Fibroblast of skin of right quadriceps (primary cell): Measurements from ENCODE around the gene RANGAP1.

Experiments used
- DNase-seq: peaks from one replicate; pipeline ENCODE4 v3.0.0-alpha.2; 2013

The RANGAP1 gene, protein sequence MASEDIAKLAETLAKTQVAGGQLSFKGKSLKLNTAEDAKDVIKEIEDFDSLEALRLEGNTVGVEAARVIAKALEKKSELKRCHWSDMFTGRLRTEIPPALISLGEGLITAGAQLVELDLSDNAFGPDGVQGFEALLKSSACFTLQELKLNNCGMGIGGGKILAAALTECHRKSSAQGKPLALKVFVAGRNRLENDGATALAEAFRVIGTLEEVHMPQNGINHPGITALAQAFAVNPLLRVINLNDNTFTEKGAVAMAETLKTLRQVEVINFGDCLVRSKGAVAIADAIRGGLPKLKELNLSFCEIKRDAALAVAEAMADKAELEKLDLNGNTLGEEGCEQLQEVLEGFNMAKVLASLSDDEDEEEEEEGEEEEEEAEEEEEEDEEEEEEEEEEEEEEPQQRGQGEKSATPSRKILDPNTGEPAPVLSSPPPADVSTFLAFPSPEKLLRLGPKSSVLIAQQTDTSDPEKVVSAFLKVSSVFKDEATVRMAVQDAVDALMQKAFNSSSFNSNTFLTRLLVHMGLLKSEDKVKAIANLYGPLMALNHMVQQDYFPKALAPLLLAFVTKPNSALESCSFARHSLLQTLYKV

DNA sequence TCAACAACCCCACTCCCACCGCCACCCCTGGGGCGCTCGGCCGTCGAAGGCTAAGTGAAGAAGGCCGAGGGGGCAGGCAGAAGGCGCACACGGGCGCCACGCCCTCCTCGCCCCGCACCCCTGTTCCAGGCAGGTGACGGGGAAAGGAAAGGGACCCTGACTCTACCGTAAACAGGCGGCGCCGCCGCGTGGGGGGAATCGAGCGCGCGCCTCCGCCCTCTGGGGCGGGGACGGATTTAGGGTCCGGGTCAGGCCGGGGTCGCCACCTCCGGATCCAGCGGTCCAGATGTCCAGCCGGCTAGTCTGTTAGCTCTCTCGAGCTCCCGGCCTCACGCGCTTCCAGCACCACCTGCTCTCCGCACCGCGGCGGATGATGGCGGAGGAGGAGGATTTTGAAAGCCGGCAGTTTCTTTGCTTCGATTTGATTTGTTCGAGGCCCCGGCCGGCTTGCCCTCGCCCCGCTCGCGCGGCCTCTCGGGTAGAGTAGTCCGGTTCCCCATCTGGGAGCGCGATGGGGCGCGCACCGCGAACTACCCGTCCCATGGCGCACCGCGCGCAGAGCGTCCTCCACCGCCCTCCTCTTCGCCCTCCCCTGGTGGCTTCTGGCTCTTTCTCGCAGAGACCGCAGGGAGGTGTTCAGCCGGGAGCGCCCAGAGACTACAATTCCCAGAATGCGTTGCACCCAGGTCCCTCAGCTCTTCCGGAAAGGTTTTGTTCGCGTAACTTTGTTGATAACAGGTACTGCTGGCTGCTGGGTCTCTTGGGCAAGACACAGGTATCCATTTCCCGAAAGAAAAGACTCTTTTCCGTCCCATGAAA lies at the start of gene RANGAP1:
TSS of gene RANGAP1 (minus strand) at position 368 of the 819 bp plus-strand sequence. CDS start 5,143 bp downstream, outside the sequence.
- peak; percentile 98 for DNase-seq

DNA sequence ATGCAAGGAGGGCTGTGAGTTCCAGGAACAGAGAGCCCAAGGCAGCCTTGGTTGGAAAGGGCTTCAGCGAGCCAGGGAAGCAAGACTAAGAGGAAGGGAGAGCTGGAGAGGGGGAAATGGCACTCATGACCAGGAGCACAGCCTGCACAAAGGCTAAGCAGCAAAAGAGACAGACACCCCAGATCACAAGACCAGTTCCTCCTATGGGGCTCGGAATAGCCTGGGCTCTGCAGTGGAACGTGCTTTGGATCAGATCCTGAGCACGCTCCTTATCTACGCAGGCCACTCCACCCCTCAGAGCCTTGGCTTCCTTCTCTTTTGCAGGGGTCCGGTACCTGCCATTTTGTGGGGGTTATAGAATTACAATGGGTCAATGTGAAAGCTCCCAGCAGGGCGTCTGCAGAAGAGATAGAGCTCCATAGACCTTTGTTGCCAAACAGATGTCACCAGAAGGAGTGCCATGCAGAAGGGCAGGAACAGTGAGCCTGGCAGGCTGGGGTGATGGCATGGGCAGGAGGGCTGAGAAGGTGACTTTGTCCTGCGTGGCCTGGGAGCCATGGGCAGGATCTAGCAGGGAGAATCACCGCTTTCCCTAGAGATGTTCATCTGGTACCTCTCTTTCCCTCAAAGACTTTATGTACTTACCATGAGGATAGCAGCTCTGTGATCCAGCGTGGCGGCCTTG lies 49.1 kb upstream of the RANGAP1 start:
- no peak for DNase-seq

DNA sequence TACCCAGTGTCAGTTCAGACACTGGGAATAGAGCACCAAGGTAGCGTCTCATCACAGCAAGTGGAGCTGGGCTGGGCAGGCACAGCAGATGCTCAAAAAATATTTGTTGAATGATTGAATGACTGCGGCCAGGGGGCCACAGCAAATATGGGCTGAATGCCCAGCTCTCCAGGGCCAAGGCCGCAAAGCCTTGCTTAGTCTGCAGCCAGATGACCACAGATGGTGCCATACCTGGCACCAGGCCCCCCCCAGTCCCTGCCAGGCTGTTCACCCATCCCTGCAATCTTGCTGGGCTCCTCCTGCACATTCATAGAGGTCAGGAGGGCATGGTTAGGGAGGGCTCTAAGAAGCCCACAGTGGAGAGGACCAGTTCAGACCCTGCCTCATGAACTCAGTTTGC lies 48.2 kb upstream of the RANGAP1 start:
- no peak for DNase-seq

DNA sequence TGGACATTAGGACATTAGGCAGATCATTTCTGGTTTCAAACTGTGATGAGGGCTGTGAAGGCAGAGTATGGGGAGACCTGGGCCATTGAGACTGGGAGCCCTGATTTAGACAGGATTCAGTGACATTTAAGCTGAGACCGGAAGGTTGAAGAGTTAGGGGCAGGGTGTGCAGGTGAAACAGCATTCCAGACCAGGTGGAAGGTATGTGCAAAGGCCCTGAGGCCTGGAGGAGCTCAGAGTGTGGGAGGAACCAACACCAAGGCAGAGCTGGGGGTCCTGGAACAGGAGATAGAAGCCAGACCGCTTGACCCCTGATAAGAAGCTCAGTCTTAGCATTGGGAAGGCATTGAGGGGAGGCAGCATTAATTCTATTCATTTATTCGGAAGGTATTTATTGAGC lies 47.8 kb upstream of the RANGAP1 start:
- no peak for DNase-seq

DNA sequence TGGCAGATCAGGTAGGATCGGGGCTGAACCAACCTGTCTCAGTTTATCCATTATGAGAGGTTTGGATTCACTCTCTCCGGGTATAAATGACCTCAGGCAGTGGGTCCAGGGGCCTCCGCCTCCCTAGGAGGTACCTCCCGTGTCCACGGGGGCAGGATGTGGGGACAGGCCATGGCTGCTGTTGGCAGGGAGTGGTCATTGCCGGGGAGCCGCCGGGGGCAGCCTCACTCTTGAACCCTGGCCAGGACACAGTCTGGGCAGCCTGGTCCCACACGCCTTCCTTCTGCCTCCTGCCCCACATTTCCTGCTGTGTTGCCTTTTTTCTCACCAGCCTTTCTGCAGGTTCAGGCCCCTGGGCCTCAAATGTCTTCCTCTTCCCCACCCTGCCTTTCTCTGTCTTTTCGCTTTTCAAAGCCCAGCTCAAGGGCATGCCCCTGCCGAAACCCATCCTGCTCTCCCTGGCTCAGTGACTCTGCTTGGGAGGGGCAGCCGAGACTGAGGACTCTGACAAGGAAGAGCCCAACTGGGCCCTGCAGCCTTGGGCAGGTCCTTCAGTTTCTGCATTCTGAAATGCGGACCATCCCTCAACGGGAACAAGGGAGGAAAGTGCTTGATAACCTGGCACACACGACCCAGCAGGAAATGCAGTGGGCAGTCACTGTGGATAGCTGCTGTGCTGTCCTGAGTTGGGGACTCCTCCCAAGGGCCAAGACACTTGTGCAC lies 46.4 kb upstream of the RANGAP1 start:
- DNase-seq: no peak

GRCh38 chr22:41330169-41330568 lies 44.2 kb upstream of the RANGAP1 start:
- DNase-seq: no peak

GRCh38 chr22:41327124-41327523 lies 41.1 kb upstream of the RANGAP1 start:
- DNase-seq: no peak

DNA sequence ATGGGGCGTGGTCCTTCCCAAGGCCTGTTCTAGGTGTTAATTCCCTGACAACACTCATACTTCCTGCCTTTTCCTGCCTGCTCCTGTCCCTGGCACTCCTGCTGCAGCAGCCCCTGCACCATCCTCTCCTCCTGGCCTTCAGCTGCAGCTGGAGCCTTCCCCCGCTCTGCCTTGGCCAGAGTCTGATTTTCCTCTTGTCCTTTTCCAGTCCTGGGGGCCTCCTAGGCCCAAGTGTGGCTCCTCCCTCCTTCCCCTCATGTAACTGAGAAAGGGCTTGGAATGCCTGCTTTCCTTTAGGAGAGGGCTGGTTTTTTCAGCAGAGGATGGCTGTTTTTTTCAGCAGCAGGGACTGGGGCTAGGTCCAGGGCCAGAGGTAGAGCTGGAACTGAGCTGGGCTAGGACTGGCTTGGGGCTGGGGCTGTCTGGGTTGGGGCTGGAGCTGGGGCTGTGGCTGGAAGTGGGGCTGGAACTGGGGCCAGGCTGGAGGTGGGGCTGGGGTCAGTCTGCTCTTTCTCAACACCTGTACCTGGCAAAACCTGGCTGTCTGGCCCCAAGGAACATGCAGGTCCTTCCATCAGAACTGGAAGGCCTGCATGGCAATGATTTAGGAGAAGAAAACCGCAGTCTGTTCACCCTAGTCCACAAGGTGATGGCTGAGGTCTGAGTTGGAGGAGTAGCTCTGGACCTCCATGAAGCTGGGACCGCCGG lies 39.0 kb upstream of the RANGAP1 start:
- no peak for DNase-seq

DNA sequence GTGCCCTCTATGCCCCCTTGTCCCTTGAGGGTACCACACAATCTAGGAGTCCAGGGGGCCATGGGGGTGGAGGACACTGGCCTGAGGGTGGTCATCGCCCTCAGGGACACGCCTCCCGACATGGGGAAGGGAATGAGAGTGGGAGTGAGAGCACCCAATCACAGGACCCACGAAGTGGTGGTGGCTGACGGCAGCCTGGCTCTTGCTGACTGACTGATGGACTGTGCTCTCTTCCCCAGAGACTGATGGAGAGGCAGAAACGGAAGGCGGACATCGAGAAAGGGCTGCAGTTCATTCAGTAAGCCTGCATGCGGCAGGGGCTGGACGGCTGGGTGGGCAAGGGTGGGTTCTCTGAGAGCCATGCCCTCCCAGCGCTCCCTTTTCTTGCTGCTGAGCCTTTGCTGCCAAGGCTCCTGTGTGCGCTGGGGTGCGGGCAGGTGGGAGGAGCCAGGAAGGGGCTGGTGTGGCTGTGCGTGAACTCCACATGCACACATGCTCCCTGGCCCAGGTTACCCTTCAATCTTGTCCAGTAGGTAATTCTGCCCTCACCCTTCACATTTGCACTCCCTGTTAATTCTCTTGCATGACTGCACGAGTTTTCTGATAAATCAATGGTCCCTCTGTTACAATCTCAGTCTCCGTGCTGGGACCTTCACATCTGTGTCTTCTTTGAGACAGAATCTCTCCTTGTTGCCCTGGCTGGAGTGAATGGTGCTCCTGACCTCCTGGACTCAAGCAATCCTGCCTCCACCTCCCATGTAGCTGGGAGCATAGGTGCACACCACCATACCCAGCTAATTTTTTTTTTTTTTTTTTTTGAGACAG lies 34.6 kb upstream of the RANGAP1 start:
- DNase-seq: no peak

DNA sequence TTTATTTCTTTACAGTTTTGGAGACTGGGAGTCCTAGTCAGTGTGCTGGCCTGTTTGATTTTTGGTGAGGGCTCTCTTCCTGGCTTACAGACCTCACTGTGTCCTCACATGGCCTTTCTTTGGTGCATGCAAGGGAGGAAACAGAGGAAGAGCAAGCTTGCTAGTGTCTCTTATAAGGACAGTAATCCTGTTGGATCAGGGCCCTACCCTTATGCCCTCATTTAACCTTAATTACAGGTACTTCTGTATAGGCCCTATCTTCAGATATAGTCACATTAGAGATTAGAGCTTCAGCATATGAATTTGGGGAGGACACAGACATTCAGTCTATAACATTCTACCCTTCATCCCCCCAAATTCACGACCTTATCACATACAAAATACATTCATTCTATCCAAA lies 29.6 kb upstream of the RANGAP1 start:
- no peak for DNase-seq

- no peak for DNase-seq
These were observed 28.8 kb upstream of the RANGAP1 start for GRCh38 chr22:41314821-41315220.

GRCh38 chr22:41311487-41311886 lies 25.5 kb upstream of the RANGAP1 start:
- no peak for DNase-seq

DNA sequence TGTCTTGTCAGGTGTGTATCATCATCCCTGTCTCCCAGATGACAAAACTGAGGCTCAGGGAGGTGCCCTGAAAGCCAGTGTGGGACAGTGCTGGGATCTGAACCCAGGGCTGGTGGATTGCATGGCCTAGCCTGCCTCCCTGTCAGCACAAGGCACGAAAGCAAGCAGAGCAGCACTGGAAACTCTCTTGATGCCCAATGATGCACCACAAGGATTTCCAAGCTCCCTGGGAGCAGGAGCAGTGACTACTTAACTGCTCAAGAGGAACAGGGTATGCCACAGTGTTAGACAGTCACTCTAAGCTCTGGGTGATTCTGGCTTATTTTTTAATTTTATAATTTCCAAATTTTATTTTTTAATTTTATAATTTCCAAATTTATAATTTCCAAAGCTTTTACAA lies 24.3 kb upstream of the RANGAP1 start:
- no peak for DNase-seq

DNA sequence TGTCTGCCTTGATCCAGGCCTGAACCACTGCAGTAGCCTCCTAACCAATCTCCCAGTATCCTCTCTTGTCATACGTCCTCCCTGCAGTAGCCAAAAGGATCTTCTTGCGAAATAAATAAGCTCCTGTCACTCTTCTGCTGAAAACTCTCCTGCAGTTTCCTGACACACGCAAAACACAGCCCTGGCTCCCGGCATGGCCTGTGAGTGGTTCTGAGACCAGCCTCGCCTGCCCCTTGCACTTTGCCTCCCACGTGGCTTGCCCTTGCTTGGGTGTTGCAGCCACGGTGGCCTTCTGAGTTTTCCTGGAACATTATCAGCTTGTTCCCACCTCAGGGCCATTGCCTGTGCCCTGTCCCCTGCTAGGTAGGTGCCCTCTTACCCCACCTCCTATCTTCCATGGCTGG lies 22.6 kb upstream of the RANGAP1 start:
- no peak for DNase-seq

- peak; percentile 62 for DNase-seq
These were observed 22.1 kb upstream of the RANGAP1 start for GRCh38 chr22:41308054-41308453.

DNA sequence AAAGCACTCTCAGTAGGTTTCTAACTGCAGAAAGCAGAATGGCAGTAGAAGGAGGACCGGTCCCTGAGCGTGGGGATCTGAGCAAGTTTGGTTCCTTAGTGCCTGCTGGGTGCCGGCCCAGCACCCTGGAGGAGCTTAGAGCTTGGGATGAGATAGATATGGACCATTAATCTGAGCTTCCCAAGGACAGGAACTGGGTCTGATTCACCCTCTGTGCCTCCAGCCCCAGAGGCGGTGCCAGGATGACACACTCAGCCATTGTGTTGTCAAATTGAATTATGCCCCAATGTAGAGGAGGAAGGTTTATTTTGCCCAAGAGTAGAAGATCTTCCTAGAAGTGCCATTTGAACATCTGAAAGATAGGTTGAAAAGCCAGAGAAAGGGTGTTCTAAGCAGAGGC lies 19.7 kb upstream of the RANGAP1 start:
- DNase-seq: peak; percentile 79

GRCh38 chr22:41302811-41303210 lies 16.8 kb upstream of the RANGAP1 start:
- DNase-seq: no peak

DNA sequence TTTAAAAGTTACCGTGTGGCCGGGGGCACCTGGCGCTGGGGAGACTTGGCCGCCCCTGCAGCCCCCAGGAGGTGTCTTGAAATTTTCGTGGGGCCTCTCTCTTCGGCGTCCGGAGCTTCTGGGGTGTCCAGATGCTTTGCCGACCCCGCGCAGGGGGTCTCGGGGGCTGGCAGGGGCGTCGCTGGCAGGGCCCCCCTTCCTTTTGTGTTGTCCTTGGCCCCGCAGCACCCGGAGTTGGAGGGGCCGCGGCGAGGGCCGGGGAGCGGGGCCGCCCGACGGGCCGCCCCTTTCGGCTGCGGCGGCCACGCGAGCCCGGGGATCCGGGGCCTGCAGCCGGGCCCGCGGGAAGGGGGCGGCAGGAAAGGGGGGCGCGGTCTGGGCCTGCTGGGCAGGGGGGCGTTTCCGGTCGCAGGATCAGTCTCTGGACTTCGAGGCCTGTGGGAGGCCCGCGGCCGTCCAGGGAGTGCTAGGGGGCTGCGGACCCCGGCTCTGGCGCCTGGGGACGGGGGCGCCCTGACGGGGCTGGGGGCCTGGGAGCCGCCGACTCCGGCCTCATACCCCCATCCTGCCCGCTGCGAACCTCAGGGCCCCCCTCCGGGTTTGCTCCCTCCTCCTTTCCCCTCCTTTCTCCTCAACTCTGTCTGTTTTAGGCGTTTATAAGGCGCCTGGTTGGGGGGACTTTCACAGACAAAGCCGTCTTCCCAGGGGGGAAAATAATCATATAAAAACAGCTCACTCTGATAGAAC lies 16.2 kb upstream of the RANGAP1 start:
- DNase-seq: no peak

DNA sequence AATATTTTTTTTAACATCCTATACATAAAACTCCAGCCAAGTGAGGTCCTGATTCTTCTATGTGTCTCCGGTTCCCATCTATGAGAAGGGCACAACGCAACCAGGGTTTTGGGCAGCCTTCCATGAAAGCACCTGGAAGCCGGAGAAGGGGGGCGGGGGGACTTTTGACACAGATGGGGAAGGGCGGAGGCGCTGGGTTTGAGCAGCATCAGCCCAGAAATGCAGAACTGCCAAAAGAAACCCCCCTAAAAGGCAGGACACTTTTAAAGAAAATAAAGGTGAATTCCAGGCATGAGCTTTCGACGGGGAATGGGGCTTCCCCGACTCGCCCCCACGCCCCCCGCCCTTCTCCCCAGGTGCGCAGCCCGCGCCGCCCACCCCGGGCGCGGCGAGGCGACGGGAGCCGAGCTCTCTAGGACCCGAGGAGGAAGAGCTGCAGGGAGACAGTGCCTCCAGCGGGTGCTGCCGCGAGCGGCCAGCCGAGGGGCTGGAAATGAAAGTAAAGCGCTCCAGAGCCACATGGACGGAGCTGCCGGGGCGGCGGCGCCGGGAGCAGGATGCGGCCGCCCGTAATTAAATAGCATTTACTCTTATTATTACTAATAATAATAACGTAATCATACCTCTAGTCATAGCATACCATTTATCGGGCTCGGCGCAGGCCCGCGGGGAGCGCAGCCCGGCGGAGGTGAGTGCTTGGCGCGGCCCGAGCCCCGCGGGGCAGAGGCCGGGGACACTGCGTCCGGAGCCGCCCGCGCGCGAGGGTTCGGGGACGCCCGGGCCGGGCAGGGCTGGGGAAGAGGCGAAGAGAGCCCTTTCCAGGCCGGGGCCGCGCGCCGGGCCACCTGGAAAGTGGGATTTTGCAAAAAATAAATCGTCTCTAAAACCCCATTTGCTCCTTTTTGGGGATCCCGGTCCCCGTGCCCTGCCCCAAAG lies 15.4 kb upstream of the RANGAP1 start, which contains the start of gene ZC3H7B:
TSS of gene ZC3H7B (plus strand) at position 441 of the 936 bp plus-strand sequence. CDS start 19,136 bp downstream, outside the sequence.
- DNase-seq: peak; percentile 82
